WERI-Rb-1 (cell line): Measurements from ENCODE around the gene C6orf136.

Source experiments
- DNase-seq: peaks from one replicate; pipeline ENCODE4 v3.0.0-alpha.2; 2020
- H3K27ac ChIP-seq: fragments of 250-450 bp; sonication (Bioruptor Pico); 2 replicates; pipeline ENCODE4 v1.5.1; 2020; ENCODE audit warnings: mild to moderate bottlenecking, moderate library complexity
- H3K27me3 ChIP-seq: fragments of 250-450 bp; sonication (Bioruptor Pico); 2 replicates; pipeline ENCODE4 v1.5.1; 2021; ENCODE audit warnings: mild to moderate bottlenecking, low read depth, moderate library complexity; ENCODE audit not compliant: insufficient read depth, severe bottlenecking
- H3K36me3 ChIP-seq: fragments of 250-450 bp; sonication (Bioruptor Pico); 2 replicates; pipeline ENCODE4 v1.5.1; 2020; ENCODE audit warnings: mild to moderate bottlenecking, moderate library complexity
- H3K4me3 ChIP-seq: 2 replicates; pipeline ENCODE4 v1.5.1; 2011; ENCODE audit warnings: low read depth, mild to moderate bottlenecking, control low read depth, low read length
- H3K9me3 ChIP-seq: fragments of 250-450 bp; sonication (Bioruptor Pico); 2 replicates; pipeline ENCODE4 v1.5.1; 2021; ENCODE audit warnings: mild to moderate bottlenecking, moderate library complexity; ENCODE audit not compliant: severe bottlenecking
- CTCF ChIP-seq: IDR thresholded peaks from 2 replicates; pipeline ENCODE4 v1.5.1; 2011; ENCODE audit warnings: low read depth, mild to moderate bottlenecking, control low read depth, inconsistent platforms, low read length

The C6orf136 gene

GRCh38 chr6:30676660-30677285 lies 29.8 kb downstream of the C6orf136 start:
- Histone ChIP-seq H3K36me3 (peaks cover 59% of the 10 kb centered on the region), H3K9me3 (no peaks in the 10 kb centered on the region), H3K27ac (no peak overlapping the region), H3K4me3 (no peak overlapping the region), H3K27me3 (no peaks in the 10 kb centered on the region)
- no peak for TF ChIP-seq CTCF
- DNase-seq, result no peak

- Histone ChIP-seq H3K36me3 (peaks cover 73% of the 10 kb centered on the region), H3K4me3 (peak overlapping the region; percentile 10; the same call in 1 of the 2 replicates), H3K9me3 (no peaks in the 10 kb centered on the region), H3K27me3 (no peaks in the 10 kb centered on the region), H3K27ac (peak overlapping the region; percentile 90)
- DNase-seq, result peak; percentile 96
- peak; percentile 99 for TF ChIP-seq CTCF
Measured at GRCh38 chr6:30678964-30679726, 32.2 kb downstream of the C6orf136 start.

GRCh38 chr6:30679765-30680535 lies 33.0 kb downstream of the C6orf136 start:
- Histone ChIP-seq H3K9me3 (no peaks in the 10 kb centered on the region), H3K27ac (peak overlapping the region; percentile 90), H3K4me3 (peak overlapping the region; percentile 10), H3K27me3 (no peaks in the 10 kb centered on the region), H3K36me3 (peaks cover 77% of the 10 kb centered on the region)
- DNase-seq, result peak; percentile 96
- TF ChIP-seq CTCF, result no peak

GRCh38 chr6:30681766-30682142 lies 34.8 kb downstream of the C6orf136 start:
- no peak for DNase-seq
- H3K27ac ChIP-seq, result peak overlapping the region; percentile 90

More at GRCh38 chr6:30681766-30682142, 34.8 kb downstream of the C6orf136 start:
- peaks cover 79% of the 10 kb centered on the region for H3K36me3 ChIP-seq
- no peak for TF ChIP-seq CTCF
- no peaks in the 10 kb centered on the region for H3K9me3 ChIP-seq
- H3K4me3 ChIP-seq, result no peak overlapping the region
- H3K27me3 ChIP-seq, result no peaks in the 10 kb centered on the region
